Measurements from ENCODE around the gene NUP133.

DNA sequence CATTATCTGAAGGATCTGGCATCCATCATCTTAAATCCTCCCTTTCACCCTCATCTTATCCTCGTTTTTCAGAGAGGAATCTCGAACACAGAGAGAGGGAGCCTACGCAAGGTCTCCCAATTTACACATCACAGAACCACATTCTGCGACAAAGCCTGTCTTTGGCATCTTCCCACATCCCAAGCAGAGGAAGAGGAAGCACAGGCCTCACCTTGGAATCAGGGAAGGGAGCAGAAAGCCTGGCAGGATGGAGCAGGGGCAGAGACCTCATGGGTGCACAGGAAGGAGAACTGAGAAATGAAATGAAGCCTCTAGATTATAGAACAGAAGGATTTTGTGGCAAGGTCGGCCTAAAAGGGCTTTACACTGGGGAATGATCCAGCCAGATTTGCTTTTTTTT lies 44.6 kb upstream of the NUP133 start:
- no peak for TF ChIP-seq POLR2A (IDR thresholded peaks at IDR 0.05; ENCODE audit: low read depth, low read length)
- TF ChIP-seq, protein P1, sequence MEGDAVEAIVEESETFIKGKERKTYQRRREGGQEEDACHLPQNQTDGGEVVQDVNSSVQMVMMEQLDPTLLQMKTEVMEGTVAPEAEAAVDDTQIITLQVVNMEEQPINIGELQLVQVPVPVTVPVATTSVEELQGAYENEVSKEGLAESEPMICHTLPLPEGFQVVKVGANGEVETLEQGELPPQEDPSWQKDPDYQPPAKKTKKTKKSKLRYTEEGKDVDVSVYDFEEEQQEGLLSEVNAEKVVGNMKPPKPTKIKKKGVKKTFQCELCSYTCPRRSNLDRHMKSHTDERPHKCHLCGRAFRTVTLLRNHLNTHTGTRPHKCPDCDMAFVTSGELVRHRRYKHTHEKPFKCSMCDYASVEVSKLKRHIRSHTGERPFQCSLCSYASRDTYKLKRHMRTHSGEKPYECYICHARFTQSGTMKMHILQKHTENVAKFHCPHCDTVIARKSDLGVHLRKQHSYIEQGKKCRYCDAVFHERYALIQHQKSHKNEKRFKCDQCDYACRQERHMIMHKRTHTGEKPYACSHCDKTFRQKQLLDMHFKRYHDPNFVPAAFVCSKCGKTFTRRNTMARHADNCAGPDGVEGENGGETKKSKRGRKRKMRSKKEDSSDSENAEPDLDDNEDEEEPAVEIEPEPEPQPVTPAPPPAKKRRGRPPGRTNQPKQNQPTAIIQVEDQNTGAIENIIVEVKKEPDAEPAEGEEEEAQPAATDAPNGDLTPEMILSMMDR (conservative IDR thresholded peaks at IDR 0.05; ENCODE audit: low read depth, low read length) = no peak
- TF ChIP-seq, protein P2, sequence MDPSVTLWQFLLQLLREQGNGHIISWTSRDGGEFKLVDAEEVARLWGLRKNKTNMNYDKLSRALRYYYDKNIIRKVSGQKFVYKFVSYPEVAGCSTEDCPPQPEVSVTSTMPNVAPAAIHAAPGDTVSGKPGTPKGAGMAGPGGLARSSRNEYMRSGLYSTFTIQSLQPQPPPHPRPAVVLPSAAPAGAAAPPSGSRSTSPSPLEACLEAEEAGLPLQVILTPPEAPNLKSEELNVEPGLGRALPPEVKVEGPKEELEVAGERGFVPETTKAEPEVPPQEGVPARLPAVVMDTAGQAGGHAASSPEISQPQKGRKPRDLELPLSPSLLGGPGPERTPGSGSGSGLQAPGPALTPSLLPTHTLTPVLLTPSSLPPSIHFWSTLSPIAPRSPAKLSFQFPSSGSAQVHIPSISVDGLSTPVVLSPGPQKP (IDR thresholded peaks at IDR 0.05; ENCODE audit: borderline replicate concordance, low read depth, low read length) = no peak
- TF ChIP-seq, protein P3, sequence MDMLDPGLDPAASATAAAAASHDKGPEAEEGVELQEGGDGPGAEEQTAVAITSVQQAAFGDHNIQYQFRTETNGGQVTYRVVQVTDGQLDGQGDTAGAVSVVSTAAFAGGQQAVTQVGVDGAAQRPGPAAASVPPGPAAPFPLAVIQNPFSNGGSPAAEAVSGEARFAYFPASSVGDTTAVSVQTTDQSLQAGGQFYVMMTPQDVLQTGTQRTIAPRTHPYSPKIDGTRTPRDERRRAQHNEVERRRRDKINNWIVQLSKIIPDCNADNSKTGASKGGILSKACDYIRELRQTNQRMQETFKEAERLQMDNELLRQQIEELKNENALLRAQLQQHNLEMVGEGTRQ (IDR thresholded peaks at IDR 0.05; ENCODE audit: low read depth, low read length) = no peak
- TF ChIP-seq CHD1 (IDR thresholded peaks at IDR 0.05; ENCODE audit: low read depth, low read length) = no peak
- no peak for TF ChIP-seq RAD21 (IDR thresholded peaks at IDR 0.05; ENCODE audit: low read length)
- TF ChIP-seq CEBPB (IDR thresholded peaks at IDR 0.05; ENCODE audit: low read depth, low read length) = no peak
- TF ChIP-seq MAFK (IDR thresholded peaks at IDR 0.05; ENCODE audit: low read depth, low read length) = no peak
- TF ChIP-seq RFX5 (IDR thresholded peaks at IDR 0.05; ENCODE audit: low read depth, low read length) = no peak
- no peak for TF ChIP-seq FOS (IDR thresholded peaks at IDR 0.05; ENCODE audit: low read depth, low read length)
